Activated T-helper 17 cell treated with anti-CD3 and anti-CD28 coated beads, Interleukin-2, amount 50 U/mL, for 72 hours (primary cell): ENCODE results near the gene TNRC6C. TPM values are rescaled to one million over a fixed set of nuclear protein-coding genes. Genes with fewer than 3 reads are reported as not detected.

ENCODE experiments used
- ATAC-seq: fragments of 150-1000 bp; cut with Tn5 transposase; replicated peaks from 2 replicates; pipeline ENCODE4 v1.10.0; 2021; ENCODE audit warnings: mild to moderate bottlenecking, moderate library complexity
- H3K27ac Mint-ChIP-seq: one replicate; pipeline ENCODE4 v1.8.0; 2022; ENCODE audit warnings: mixed read lengths
- H3K27me3 Mint-ChIP-seq: one replicate; pipeline ENCODE4 v1.8.0; 2022; ENCODE audit warnings: mixed read lengths
- H3K36me3 Mint-ChIP-seq: one replicate; pipeline ENCODE4 v1.8.0; 2022; ENCODE audit warnings: low read depth, mild to moderate bottlenecking, mixed read lengths
- H3K4me1 Mint-ChIP-seq: one replicate; pipeline ENCODE4 v1.8.0; 2022; ENCODE audit warnings: mixed read lengths
- H3K4me3 Mint-ChIP-seq: one replicate; pipeline ENCODE4 v1.8.0; 2022; ENCODE audit warnings: mild to moderate bottlenecking, mixed read lengths
- H3K9me3 Mint-ChIP-seq: one replicate; pipeline ENCODE4 v1.8.0; 2022; ENCODE audit warnings: mixed read lengths
- total RNA-seq, 2 donors: library from RNA; stranded (reverse); gene quantifications; one replicate each; pipeline ENCODE4 v1.2.3, GENCODE V29; 2022

The TNRC6C gene
- total RNA-seq, 2 donors from 2014 or later = 15.6 to 19.1 TPM

DNA sequence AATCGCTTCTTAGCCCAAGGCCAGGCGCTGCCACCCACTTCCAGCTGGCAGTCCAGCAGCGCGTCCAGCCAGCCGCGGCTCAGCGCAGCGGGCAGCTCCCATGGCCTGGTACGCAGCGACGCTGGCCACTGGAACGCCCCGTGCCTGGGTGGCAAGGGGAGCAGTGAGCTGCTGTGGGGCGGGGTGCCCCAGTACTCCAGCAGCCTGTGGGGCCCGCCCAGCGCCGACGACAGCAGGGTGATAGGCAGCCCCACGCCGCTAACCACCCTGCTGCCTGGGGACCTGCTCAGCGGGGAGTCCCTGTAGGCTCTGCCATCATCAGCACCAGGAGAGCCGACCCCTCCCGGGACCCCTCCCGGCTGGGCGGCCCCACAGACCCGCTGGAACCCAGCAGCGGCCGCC lies 146.0 kb downstream of the TNRC6C start:
- Mint-ChIP-seq H3K9me3 (no peaks in the 10 kb centered on the region), H3K4me3 (no peak overlapping the region), H3K36me3 (peaks cover 68% of the 10 kb centered on the region), H3K27ac (no peak overlapping the region), H3K4me1 (peaks cover 11% of the 10 kb centered on the region), H3K27me3 (no peaks in the 10 kb centered on the region)
- no peak for ATAC-seq

DNA sequence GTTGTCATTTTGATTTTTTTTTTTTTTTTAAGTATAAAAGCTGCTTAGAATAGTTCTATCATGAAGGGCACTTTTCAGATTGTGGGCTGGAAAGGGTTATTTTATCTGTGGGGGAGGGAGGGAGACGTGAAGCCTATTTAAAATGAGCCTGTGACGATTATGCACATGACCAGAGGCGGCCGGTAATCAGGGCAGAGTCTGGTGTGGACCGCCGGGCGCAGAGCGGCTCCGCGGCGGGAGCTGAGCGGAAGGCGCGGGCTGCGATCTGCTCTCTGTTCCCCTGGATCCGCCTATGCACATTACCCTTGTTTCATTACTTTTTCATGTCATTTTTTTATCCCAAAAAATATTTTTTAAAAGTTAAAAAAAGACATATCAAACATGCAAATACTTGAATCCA lies 146.6 kb downstream of the TNRC6C start:
- no peaks in the 10 kb centered on the region for H3K27me3 Mint-ChIP-seq
- H3K9me3 Mint-ChIP-seq = no peaks in the 10 kb centered on the region
- H3K4me1 Mint-ChIP-seq = peaks cover 11% of the 10 kb centered on the region
- peaks cover 68% of the 10 kb centered on the region for H3K36me3 Mint-ChIP-seq
- H3K27ac Mint-ChIP-seq = no peak overlapping the region
- no peak overlapping the region for H3K4me3 Mint-ChIP-seq
- no peak for ATAC-seq

DNA sequence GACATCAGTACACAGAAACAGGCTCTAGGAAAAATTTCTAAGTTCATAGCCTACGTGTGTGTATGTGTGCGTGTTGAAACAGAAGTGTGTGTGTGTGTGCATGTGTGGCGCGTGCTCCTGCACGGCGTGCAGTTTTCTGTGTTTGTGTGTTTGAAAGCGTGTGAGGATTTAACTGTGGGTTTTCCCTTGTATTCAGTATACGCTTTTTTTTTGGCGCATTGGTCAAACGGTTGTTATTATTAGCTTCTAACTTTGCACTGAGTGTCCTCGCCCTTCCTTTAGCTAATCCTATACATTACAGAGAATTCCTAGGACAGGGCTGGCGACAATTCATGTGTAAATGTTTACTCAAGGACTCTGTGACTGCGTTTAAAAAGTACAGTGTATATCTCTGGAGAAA lies 147.0 kb downstream of the TNRC6C start:
- no peaks in the 10 kb centered on the region for H3K27me3 Mint-ChIP-seq
- H3K27ac Mint-ChIP-seq = no peak overlapping the region
- peaks cover 11% of the 10 kb centered on the region for H3K4me1 Mint-ChIP-seq
- H3K9me3 Mint-ChIP-seq = no peaks in the 10 kb centered on the region
- H3K36me3 Mint-ChIP-seq = peaks cover 71% of the 10 kb centered on the region
- no peak overlapping the region for H3K4me3 Mint-ChIP-seq
- no peak for ATAC-seq

DNA sequence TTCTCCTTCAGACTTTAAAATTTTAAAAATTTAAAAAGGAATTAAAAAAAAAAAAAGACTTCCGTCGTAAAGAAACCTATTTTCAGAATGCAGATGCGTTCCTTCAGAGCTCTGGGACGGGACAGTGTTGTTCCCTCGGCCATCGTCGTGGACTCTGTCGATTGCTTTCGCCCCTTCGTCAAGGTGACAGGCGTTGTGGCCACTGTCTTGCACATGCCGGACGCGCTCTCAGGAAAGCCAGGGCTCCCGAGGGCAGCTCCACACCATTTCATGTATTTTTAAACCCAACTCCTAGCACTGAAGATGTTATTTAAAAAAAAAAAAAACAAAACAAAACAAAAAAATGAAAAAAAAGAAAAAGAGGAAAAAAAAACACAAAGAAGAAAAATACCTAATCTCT lies 147.7 kb downstream of the TNRC6C start:
- H3K4me1 Mint-ChIP-seq = peaks cover 11% of the 10 kb centered on the region
- H3K9me3 Mint-ChIP-seq = no peaks in the 10 kb centered on the region
- H3K36me3 Mint-ChIP-seq = peaks cover 71% of the 10 kb centered on the region
- H3K4me3 Mint-ChIP-seq = no peak overlapping the region
- no peaks in the 10 kb centered on the region for H3K27me3 Mint-ChIP-seq
- ATAC-seq = no peak
- H3K27ac Mint-ChIP-seq = no peak overlapping the region

DNA sequence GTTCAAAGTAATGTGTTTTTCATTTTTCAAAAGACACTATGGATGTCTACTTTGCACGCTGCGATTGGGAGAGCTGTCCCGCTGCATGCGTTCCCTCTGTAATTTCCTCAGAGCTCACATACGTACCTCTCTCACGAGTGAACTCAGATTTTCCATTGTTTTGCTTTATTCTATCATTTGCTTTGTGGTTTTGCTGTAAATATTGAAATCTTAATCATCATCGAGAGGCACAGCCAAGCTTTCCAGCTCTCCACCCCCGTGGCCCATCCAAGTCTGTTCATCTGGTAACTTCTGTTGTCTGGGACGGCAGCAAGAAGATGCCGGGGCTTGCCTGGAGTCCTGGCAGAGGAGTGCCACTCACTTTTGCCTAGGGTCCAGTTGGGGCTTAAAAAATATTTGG lies 149.0 kb downstream of the TNRC6C start:
- H3K27ac Mint-ChIP-seq = peak overlapping the region; percentile 35
- H3K9me3 Mint-ChIP-seq = no peaks in the 10 kb centered on the region
- peaks cover 13% of the 10 kb centered on the region for H3K4me1 Mint-ChIP-seq
- peaks cover 65% of the 10 kb centered on the region for H3K36me3 Mint-ChIP-seq
- peak; percentile 73 for ATAC-seq
- no peaks in the 10 kb centered on the region for H3K27me3 Mint-ChIP-seq
- H3K4me3 Mint-ChIP-seq = peak overlapping the region; percentile 7

DNA sequence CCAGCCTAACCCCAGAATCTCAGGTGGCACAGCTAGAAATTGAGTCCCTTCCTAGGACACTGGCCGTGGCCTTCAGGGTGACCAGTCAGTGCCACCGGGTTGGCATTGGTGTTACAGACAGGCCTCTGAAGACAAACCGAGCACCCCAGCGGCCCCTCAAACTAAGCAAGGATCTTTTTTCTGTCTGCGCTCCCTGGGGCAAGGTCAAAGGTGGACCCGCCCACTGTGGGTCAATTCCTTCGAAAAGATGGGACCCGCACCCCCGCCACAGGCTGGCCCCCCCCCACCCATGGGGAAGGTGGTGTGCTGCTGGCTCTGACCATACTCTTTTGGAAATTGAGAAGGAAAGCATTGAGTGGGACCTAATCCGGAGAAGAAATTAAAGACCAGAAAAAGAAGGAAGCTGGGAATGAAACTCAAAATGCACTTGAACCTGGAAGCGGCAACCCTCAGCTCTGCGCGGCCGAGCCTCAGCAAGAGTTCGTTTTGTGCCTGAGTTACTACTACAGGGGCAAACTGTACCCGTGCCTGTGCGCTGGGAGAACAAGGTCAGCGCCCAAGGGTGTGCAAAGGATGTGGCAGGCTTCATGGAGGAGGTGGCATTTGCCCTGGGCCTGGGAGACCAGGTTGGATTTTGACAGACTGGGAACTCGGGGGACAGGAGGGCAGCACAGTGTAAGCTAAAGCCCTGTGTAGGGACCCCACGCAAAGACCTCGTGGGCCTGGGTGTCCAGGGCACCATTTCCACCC lies 149.6 kb downstream of the TNRC6C start:
- peaks cover 16% of the 10 kb centered on the region for H3K4me1 Mint-ChIP-seq
- H3K36me3 Mint-ChIP-seq = peaks cover 72% of the 10 kb centered on the region
- no peaks in the 10 kb centered on the region for H3K27me3 Mint-ChIP-seq
- peak overlapping the region; percentile 7 for H3K4me3 Mint-ChIP-seq
- H3K27ac Mint-ChIP-seq = peak overlapping the region; percentile 35
- no peak for ATAC-seq
- H3K9me3 Mint-ChIP-seq = no peaks in the 10 kb centered on the region

DNA sequence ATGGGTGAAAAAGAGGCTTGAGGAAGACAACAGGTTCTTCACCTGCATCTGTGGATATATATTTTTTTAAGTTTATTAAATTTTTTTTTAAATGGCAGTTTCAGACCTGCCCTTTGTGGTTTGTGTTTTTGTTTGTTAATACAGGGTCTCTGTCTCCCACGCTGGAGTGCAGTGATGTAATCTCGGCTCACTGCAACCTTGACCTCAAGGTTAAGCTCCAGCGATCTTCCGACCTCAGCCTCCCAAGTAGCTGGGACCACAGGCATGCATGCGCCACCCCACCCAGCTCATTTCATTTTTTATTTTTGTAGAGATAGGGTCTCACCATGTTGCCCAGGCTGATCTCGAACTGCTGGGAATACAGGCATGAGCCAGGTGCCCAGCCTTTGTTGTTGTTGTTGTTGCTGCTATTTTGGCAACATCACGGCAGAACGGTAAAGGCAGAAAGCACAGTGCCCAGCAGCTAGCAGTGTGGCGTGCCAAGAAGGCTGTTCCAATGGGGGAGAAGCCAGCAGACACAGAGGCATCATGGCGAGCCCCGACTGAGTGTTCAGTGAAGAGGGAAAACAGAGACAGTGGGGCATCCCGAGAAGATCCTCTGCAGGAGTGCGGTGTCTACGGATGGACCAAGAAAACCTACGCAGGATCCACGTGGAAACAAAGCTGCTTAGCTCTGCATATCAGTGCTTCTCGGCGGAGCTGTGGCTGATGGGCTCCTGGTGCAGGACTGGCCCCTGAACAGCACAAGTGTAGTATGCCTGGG lies 150.4 kb downstream of the TNRC6C start:
- peaks cover 73% of the 10 kb centered on the region for H3K36me3 Mint-ChIP-seq
- no peaks in the 10 kb centered on the region for H3K27me3 Mint-ChIP-seq
- no peak for ATAC-seq
- H3K27ac Mint-ChIP-seq = peak overlapping the region; percentile 68
- no peaks in the 10 kb centered on the region for H3K9me3 Mint-ChIP-seq
- peaks cover 23% of the 10 kb centered on the region for H3K4me1 Mint-ChIP-seq
- H3K4me3 Mint-ChIP-seq = no peak overlapping the region

DNA sequence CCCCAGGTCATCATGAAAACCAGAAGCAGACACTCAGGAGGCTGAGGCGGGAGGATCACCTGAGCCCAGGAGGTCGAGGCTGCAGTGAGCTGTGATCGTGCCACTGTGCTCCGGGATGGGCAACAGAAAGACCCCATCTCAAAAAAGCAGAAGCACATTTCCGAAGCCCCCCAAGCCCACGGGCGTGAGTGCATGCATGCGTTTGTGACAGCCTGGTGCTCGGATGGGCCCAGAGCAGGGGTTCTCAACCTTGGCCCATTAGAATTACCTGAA lies 150.9 kb downstream of the TNRC6C start:
- Mint-ChIP-seq H3K27ac (no peak overlapping the region), H3K4me3 (no peak overlapping the region), H3K4me1 (peaks cover 28% of the 10 kb centered on the region), H3K9me3 (no peaks in the 10 kb centered on the region), H3K36me3 (peaks cover 76% of the 10 kb centered on the region), H3K27me3 (no peaks in the 10 kb centered on the region)
- ATAC-seq = no peak

DNA sequence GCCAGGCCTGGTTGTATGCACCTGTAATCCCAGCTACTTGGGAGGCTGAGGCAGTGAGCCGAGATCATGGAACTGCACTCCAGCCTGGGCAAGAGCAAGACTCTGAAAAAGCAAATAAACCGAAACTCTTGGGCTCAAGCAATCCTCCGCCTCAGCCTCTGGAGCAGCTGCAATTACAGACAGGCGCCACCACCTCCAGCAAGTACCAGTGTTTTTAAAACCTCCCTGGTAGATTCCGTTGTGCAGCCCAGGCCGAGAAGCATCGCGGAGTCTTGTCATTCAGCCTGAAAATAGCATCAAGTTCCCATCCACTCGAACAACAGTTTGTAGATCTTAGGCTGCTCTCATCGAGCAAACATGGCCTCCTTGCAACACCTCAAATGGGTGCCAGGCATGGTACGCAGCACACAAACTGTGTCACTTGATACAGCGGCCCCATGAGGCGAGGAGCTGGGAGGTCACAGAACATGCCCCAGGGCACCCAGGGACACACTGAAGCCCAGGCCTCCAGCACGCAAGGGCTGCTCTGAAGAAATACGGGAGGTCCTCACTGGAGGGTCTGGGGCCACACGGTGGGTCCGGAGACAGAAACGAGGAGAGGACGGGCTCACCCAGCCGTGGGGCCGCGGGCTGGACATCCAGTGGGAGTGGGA lies 152.0 kb downstream of the TNRC6C start:
- Mint-ChIP-seq H3K27ac (peak overlapping the region; percentile 70), H3K36me3 (peaks cover 80% of the 10 kb centered on the region), H3K4me3 (no peak overlapping the region), H3K9me3 (no peaks in the 10 kb centered on the region), H3K4me1 (peaks cover 29% of the 10 kb centered on the region), H3K27me3 (no peaks in the 10 kb centered on the region)
- ATAC-seq = no peak

DNA sequence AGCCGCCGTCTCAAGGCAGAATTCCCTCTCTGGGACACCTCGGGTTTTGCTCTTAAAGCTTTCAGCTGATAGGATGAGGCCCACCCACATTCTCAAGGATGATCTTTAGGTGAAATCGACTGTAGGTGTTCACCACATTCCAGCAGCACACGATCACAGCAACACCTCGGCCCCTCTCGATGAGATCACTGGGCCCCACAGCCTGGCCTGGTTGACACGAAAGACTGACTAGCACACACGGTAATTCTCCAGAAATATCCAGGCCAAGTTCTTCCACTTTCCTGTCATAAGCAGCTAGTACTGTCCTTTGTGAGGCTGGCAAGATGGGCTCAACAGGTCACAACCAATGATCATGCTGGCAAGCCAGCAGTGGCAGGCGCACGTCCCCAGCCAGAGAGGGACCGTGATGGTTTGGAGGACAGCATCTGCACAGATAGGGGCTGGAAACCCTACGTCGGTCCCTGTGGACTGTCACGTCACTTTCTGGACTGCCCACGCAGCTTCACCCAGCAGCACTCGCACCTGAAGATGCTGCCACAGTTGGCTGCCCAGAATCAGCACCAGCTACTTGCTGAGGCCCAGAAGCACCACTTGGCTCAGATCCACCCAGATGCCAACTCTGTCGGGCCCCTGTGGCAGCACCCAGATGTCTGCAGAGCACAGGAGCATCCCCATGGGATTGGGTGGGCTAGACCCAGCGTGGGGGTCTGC lies 152.7 kb downstream of the TNRC6C start:
- Mint-ChIP-seq H3K27ac (peak overlapping the region; percentile 70), H3K9me3 (no peaks in the 10 kb centered on the region), H3K4me1 (peaks cover 29% of the 10 kb centered on the region), H3K4me3 (no peak overlapping the region), H3K27me3 (no peaks in the 10 kb centered on the region), H3K36me3 (peaks cover 80% of the 10 kb centered on the region)
- ATAC-seq = no peak

DNA sequence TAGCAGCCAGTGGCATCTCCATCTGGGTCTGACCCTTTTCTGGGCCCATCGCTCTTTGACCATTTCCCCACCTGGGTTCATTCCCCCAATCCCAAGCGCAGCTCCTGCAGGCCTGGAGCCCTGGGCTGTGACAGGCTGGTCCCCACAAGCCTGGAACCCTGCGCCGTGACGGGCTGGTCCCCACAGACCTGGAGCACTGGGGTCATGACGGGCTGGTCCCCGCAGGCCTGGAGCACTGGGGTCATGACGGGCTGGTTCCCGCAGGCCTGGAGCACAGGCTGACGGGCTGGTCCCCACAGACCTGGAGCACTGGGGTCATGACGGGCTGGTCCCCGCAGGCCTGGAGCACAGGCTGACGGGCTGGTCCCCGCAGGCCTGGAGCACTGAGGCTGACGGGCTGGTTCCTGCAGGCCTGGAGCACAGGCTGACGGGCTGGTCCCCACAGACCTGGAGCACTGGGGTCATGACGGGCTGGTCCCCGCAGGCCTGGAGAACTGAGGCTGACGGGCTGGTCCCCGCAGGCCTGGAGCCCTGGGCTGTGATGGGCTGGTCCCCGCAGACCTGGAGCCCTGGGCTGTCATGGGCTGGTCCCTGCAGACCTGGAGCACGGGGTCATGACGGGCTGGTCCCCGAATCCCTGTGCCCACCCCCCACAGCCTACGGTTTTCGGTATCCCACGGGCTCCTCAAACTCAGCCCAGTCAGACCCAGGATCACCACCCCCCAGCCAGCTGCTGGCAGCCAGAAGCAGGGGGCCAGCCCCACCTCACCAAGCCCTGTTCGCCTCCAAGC lies 153.4 kb downstream of the TNRC6C start:
- H3K27me3 Mint-ChIP-seq = no peaks in the 10 kb centered on the region
- H3K4me3 Mint-ChIP-seq = peak overlapping the region; percentile 69
- peak overlapping the region; percentile 82 for H3K27ac Mint-ChIP-seq
- H3K36me3 Mint-ChIP-seq = peaks cover 85% of the 10 kb centered on the region
- H3K9me3 Mint-ChIP-seq = no peaks in the 10 kb centered on the region
- H3K4me1 Mint-ChIP-seq = peaks cover 28% of the 10 kb centered on the region
- no peak for ATAC-seq

DNA sequence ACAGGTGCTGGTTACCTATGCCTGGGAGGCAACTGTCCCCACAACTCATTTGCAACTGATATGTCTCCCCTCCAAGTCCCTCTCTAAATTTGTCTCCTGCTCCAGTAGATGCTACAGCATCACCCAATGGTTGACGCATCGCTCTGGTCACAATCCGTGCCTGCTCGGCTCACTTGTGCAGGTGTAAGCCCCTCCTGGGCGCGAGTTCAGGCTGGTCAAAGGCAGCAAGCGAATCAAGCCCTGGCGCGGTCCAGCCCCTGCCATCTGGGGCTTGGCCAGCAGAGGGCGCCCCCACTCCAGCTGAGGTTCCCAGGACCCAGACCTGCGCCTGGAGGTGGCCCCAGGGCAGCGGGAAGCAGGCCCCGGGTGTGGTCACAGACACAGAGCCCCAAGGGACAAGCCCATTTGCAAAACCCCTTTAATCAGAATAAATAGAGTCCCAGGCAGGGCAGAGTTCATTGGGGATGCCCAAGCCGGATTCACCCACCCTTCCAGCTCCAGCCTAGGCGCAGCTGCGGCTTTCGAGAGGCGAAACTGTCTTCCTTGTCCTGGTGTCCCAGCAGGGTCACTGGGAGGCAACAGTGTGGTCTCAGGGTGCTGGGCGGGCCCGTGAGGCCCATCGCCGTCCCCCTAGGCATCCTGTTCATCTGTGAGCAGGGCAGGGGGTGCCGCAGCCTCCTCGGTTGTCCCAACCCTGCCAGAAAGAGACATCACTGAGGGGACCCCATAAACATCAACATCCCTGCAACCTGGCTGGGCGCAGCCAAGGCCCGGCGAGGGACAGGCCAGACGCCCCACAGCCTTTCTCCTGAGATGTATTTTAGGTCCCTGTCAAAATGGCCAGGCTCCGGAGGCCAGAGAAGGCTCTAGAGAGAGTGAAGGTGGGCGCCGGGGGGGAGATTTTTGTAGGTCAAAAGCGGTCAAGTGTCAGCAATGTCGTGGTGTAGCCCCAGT lies 154.3 kb downstream of the TNRC6C start:
- peaks cover 19% of the 10 kb centered on the region for H3K4me1 Mint-ChIP-seq
- peaks cover 80% of the 10 kb centered on the region for H3K36me3 Mint-ChIP-seq
- peak; percentile 46 for ATAC-seq
- H3K4me3 Mint-ChIP-seq = peak overlapping the region; percentile 69
- no peaks in the 10 kb centered on the region for H3K9me3 Mint-ChIP-seq
- peak overlapping the region; percentile 82 for H3K27ac Mint-ChIP-seq
- no peaks in the 10 kb centered on the region for H3K27me3 Mint-ChIP-seq
